Cardiac fibroblast (primary cell): ENCODE measurements around the gene SIGLEC14.

ENCODE experiments used
- DNase-seq, 2 donors: peaks; one replicate each; pipeline versions ENCODE4 v3.0.0 to v3.0.0-alpha.2; 2010; ENCODE audit warnings: low read depth in 2 of 2
- H3K4me3 ChIP-seq, 2 donors: replicated peaks in 1 of 2; 1 replicate in 1 of 2; 2 replicates in 1 of 2; pipeline ENCODE4 v1.5.1; 2011; ENCODE audit warnings: low read depth in 2 of 2, low read length in 2 of 2, mild to moderate bottlenecking in 2 of 2, moderate library complexity in 1 of 2
- CTCF ChIP-seq: IDR thresholded peaks from one replicate; pipeline ENCODE4 v1.5.1; 2011; ENCODE audit warnings: low read depth, mild to moderate bottlenecking, low read length, inconsistent platforms

The SIGLEC14 gene

GRCh38 chr19:51691584-51692428, 45.2 kb upstream of the SIGLEC14 start:
- peak overlapping the region; percentile 86 to 87 for H3K4me3 ChIP-seq
- DNase-seq: peak in 1 of 2 donors; percentile 19
- TF ChIP-seq CTCF: no peak

- DNase-seq: peak; percentile 69 to 80
- TF ChIP-seq CTCF: no peak
- peak overlapping the region; percentile 86 to 87 for H3K4me3 ChIP-seq
These were observed 44.5 kb upstream of the SIGLEC14 start for GRCh38 chr19:51691074-51691583.

GRCh38 chr19:51690454-51691073, 43.9 kb upstream of the SIGLEC14 start:
- H3K4me3 ChIP-seq: peak overlapping the region; percentile 86 to 87
- DNase-seq: peak; percentile 74 to 91
- TF ChIP-seq CTCF: no peak

GRCh38 chr19:51689751-51690453, 43.3 kb upstream of the SIGLEC14 start:
- H3K4me3 ChIP-seq: peak overlapping the region; percentile 86 to 87
- peak; percentile 28 to 68 for DNase-seq
- TF ChIP-seq CTCF: no peak

GRCh38 chr19:51688671-51689571, 42.3 kb upstream of the SIGLEC14 start:
- TF ChIP-seq CTCF: no peak
- DNase-seq: peak; percentile 97 to 99
- H3K4me3 ChIP-seq: peak overlapping the region; percentile 86 to 87
